Measurements from ENCODE around the gene RYR3.

RYR3 gene

GRCh38 chr15:33476908-33477307 is 166.1 kb downstream of the RYR3 start:
- TF ChIP-seq EZH2phosphoT487 (conservative IDR thresholded peaks at IDR 0.05; ENCODE audit: low read length) (no peak), CTCF (IDR thresholded peaks at IDR 0.05; ENCODE audit: insufficient read depth, low read length, poor library complexity, severe bottlenecking) (no peak)
- no peak overlapping the region for H3K9ac ChIP-seq (ENCODE audit: low read length)
- H3K36me3 ChIP-seq (ENCODE audit: low read length) = no peaks in the 10 kb centered on the region
- no peak overlapping the region for H3K4me2 ChIP-seq (ENCODE audit: low read depth, low read length, poor library complexity, severe bottlenecking)
- no peaks in the 10 kb centered on the region for H3K9me3 ChIP-seq (ENCODE audit: insufficient read depth, low read length)
- no peaks in the 10 kb centered on the region; the same call in 1 of the 2 replicates for H3K9me2 ChIP-seq (replicated peaks; ENCODE audit: insufficient read depth, low read length)
- H3K27me3 ChIP-seq (ENCODE audit: low read length) = no peaks in the 10 kb centered on the region
- no peak overlapping the region for H3K4me3 ChIP-seq (ENCODE audit: insufficient read depth, low read length, poor library complexity, severe bottlenecking)
- H3K79me2 ChIP-seq (ENCODE audit: insufficient read depth, low read length) = no peaks in the 10 kb centered on the region
- no peaks in the 10 kb centered on the region for H4K20me1 ChIP-seq (ENCODE audit: low read depth, low read length)
- H2AFZ ChIP-seq (ENCODE audit: low read depth, low read length, severe bottlenecking) = no peak overlapping the region
- no peak overlapping the region for H3K27ac ChIP-seq (ENCODE audit: low read depth, low read length)
- no peaks in the 10 kb centered on the region for H3F3A ChIP-seq (ENCODE audit: insufficient read depth)

GRCh38 chr15:33489335-33489734 is 178.6 kb downstream of the RYR3 start:
- no peak for TF ChIP-seq CTCF (IDR thresholded peaks at IDR 0.05; ENCODE audit: insufficient read depth, low read length, poor library complexity, severe bottlenecking)
- no peak for TF ChIP-seq EZH2phosphoT487 (conservative IDR thresholded peaks at IDR 0.05; ENCODE audit: low read length)
- no peaks in the 10 kb centered on the region for H3K79me2 ChIP-seq (ENCODE audit: insufficient read depth, low read length)

GRCh38 chr15:33490703-33491102 is 179.9 kb downstream of the RYR3 start:
- no peaks in the 10 kb centered on the region for H3K27me3 ChIP-seq (ENCODE audit: low read length)
- H3K9ac ChIP-seq (ENCODE audit: low read length) = no peak overlapping the region
- H4K20me1 ChIP-seq (ENCODE audit: low read depth, low read length) = no peaks in the 10 kb centered on the region
- no peaks in the 10 kb centered on the region for H3K79me2 ChIP-seq (ENCODE audit: insufficient read depth, low read length)
- H3K36me3 ChIP-seq (ENCODE audit: low read length) = no peaks in the 10 kb centered on the region
- no peaks in the 10 kb centered on the region for H3K9me2 ChIP-seq (replicated peaks; ENCODE audit: insufficient read depth, low read length)
- H3K4me3 ChIP-seq (ENCODE audit: insufficient read depth, low read length, poor library complexity, severe bottlenecking) = no peak overlapping the region
- TF ChIP-seq CTCF (IDR thresholded peaks at IDR 0.05; ENCODE audit: insufficient read depth, low read length, poor library complexity, severe bottlenecking) (no peak), EZH2phosphoT487 (conservative IDR thresholded peaks at IDR 0.05; ENCODE audit: low read length) (no peak)
- H3K4me2 ChIP-seq (ENCODE audit: low read depth, low read length, poor library complexity, severe bottlenecking) = no peak overlapping the region
- H2AFZ ChIP-seq (ENCODE audit: low read depth, low read length, severe bottlenecking) = no peak overlapping the region
- H3K9me3 ChIP-seq (ENCODE audit: insufficient read depth, low read length) = no peaks in the 10 kb centered on the region
- H3K27ac ChIP-seq (ENCODE audit: low read depth, low read length) = no peak overlapping the region
- H3F3A ChIP-seq (ENCODE audit: insufficient read depth) = no peaks in the 10 kb centered on the region

More at GRCh38 chr15:33489335-33489734, 178.6 kb downstream of the RYR3 start:
- Histone ChIP-seq H3K27ac (ENCODE audit: low read depth, low read length) (no peak overlapping the region), H3F3A (ENCODE audit: insufficient read depth) (no peaks in the 10 kb centered on the region), H3K9me2 (replicated peaks; ENCODE audit: insufficient read depth, low read length) (no peaks in the 10 kb centered on the region), H3K9ac (ENCODE audit: low read length) (no peak overlapping the region), H3K36me3 (ENCODE audit: low read length) (no peaks in the 10 kb centered on the region), H3K4me2 (ENCODE audit: low read depth, low read length, poor library complexity, severe bottlenecking) (no peak overlapping the region), H3K27me3 (ENCODE audit: low read length) (no peaks in the 10 kb centered on the region), H3K9me3 (ENCODE audit: insufficient read depth, low read length) (no peaks in the 10 kb centered on the region), H4K20me1 (ENCODE audit: low read depth, low read length) (no peaks in the 10 kb centered on the region), H3K4me3 (ENCODE audit: insufficient read depth, low read length, poor library complexity, severe bottlenecking) (no peak overlapping the region), H2AFZ (ENCODE audit: low read depth, low read length, severe bottlenecking) (no peak overlapping the region)

All from SU-DHL-6 (cell line).